Activated T-cell treated with anti-CD3 and anti-CD28 coated beads, Interleukin-2, amount 50 U/mL, for 4 hours (primary cell): Measurements from ENCODE around the gene LITAFD. TPM values are rescaled to one million over a fixed set of nuclear protein-coding genes. Genes with fewer than 3 reads are reported as not detected.
A peak's percentile ranks its signal among the peaks of the same experiment; 100 is the strongest.
"Not testable (repeated sequence)": the region's sequence is repeated elsewhere in the genome, so short reads cannot be mapped to it uniquely, and the experiment has no call there.

ENCODE experiments used
- ATAC-seq, 2 donors: fragments of 200-7000 bp; cut with Tn5 transposase; one replicate each; pipeline ENCODE4 v1.10.0; 2021
- DNase-seq: peaks from one replicate; pipeline ENCODE4 v3.0.0-alpha.2; 2020
- H3K27me3 Mint-ChIP-seq: one replicate; pipeline ENCODE4 v1.8.0; 2021; ENCODE audit warnings: low read depth, mixed read lengths
- H3K36me3 Mint-ChIP-seq: one replicate; pipeline ENCODE4 v1.8.0; 2022; ENCODE audit warnings: mixed read lengths; ENCODE audit not compliant: insufficient read depth
- H3K4me1 Mint-ChIP-seq: one replicate; pipeline ENCODE4 v1.8.0; 2021; ENCODE audit warnings: low read depth, mixed read lengths
- H3K4me3 Mint-ChIP-seq: one replicate; pipeline ENCODE4 v1.8.0; 2021; ENCODE audit warnings: mild to moderate bottlenecking, moderate library complexity, mixed read lengths
- H3K9me3 Mint-ChIP-seq: one replicate; pipeline ENCODE4 v1.8.0; 2021; ENCODE audit warnings: mixed read lengths
- total RNA-seq, 3 donors: library from RNA; stranded (reverse); gene quantifications; one replicate each; pipeline ENCODE4 v1.2.1, GENCODE V29; 2021

LITAFD gene
- total RNA-seq, 3 donors from 2014 or later: not detected

DNA sequence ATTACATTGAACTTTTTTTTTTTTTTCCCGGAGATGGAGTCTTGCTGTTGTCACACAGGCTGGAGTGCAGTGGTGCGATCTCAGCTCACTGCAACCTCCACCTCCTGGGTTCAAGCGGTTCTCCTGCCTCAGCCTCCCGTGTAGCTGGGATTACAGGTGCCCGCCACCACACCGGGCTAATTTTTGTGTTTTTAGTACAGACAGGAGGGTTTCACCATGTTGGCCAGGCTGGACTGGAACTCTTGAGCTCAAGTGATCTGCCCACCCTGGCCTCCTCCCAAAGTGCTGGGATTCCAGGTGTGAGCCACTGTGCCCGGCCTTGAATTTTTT is 8.3 kb upstream of the LITAFD start:
- H3K4me3 Mint-ChIP-seq, H3K9me3 Mint-ChIP-seq, H3K27me3 Mint-ChIP-seq, H3K36me3 Mint-ChIP-seq, ATAC-seq, DNase-seq: not testable (repeated sequence)
- peaks cover 27% of the 10 kb centered on the region for H3K4me1 Mint-ChIP-seq

DNA sequence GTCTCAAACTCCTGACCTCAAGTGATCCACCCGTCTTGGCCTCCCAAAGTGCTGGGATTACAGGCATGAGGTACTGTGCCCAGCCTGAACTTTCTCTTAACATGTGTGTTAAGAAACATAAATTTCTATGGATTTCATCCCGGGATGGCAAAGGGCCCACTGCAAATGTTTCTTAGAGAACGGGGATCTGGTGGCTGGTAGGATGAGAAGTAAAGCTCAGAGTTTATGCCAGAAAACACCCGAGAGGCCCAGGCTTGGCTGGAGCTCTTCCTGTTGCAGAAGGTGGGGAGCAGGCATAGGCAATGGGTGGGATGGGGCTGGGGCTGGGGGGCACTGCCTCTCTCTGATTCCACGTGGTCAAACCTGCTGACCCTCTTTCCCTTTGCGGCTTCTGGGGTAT is 7.8 kb upstream of the LITAFD start:
- ATAC-seq (no peak), DNase-seq (no peak)
- Mint-ChIP-seq H3K27me3 (no peaks in the 10 kb centered on the region), H3K36me3 (no peaks in the 10 kb centered on the region), H3K4me1 (peaks cover 24% of the 10 kb centered on the region), H3K9me3 (no peaks in the 10 kb centered on the region), H3K4me3 (no peak overlapping the region)

GRCh38 chr16:8875317-8875716 is 6.8 kb upstream of the LITAFD start:
- DNase-seq, H3K36me3 Mint-ChIP-seq, H3K9me3 Mint-ChIP-seq, H3K27me3 Mint-ChIP-seq, H3K4me3 Mint-ChIP-seq, ATAC-seq: not testable (repeated sequence)
- H3K4me1 Mint-ChIP-seq: peaks cover 21% of the 10 kb centered on the region

DNA sequence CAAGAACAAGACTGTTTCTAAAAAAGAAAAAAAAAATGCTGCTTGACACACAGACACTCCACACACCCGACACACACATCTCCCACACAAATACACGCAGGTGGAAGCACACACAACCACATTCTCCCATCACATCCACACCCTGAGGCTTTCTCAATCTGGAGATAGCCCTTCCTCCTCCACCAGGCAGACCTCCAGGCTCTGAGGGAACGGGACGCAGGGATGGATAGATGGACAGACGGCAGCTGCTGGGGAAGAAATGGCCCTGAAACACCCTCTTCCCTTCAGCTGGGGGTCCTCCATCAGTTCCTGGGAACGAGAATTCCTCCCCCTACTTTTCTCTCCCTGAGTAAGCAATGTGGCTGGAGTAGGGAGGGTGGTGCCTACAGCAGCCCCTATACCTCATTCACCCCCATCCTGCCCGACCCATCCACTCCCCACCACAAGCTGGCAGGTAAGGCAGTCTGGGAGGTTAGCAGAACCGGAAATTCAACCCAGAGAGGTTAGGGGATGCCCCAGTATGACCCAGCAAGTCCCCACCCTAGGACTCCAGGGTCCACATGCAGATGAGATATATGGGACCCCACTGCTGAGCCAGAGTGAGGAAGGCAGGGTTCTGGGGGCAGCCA is 4.1 kb upstream of the LITAFD start:
- ATAC-seq (no peak), DNase-seq (no peak)
- Mint-ChIP-seq H3K4me1 (peaks cover 12% of the 10 kb centered on the region), H3K4me3 (no peak overlapping the region), H3K9me3 (no peaks in the 10 kb centered on the region), H3K27me3 (no peaks in the 10 kb centered on the region), H3K36me3 (no peaks in the 10 kb centered on the region)

GRCh38 chr16:8878523-8878911 is 3.6 kb upstream of the LITAFD start:
- no peak for ATAC-seq
- Mint-ChIP-seq H3K4me1 (peaks cover 12% of the 10 kb centered on the region), H3K36me3 (no peaks in the 10 kb centered on the region), H3K4me3 (no peak overlapping the region), H3K27me3 (peaks cover 5% of the 10 kb centered on the region), H3K9me3 (no peaks in the 10 kb centered on the region)
- no peak for DNase-seq

DNA sequence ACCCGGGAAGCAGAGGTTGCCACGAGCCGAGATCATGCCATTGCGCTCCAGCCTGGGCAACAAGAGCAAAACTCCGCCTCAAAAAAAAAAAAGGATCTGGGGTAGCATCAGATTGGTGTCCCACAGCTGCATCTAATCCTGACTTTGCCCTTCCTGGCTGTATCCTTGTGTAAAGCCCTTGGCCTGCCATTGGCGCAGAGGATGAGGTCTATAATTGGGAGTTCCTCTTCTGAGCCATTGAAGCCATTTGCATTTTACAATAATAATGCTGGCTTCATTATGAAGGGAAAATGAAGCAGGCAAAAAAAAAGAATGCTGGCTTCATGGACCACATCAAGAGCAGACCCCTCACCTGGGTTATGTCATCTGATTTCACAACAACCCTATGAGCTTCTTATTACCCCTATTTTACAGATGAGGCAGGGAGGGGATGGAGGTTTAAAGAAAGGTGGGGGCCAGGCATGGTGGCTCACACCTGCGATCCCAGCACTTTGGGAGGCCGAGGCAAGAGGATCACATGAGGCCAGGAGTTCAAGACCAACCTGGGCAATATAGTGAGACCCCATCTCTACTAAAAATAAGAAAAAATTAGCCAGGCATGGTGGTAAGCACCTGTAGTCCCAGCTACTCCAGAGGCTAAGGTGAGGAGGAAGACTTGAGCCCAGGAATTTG is 1.2 kb upstream of the LITAFD start:
- ATAC-seq: no peak
- no peak for DNase-seq
- Mint-ChIP-seq H3K9me3 (no peaks in the 10 kb centered on the region), H3K27me3 (peaks cover 9% of the 10 kb centered on the region), H3K36me3 (no peaks in the 10 kb centered on the region), H3K4me3 (no peak overlapping the region), H3K4me1 (peaks cover 10% of the 10 kb centered on the region)

GRCh38 chr16:8882725-8883377 is 700 bp downstream of the LITAFD start:
- DNase-seq: no peak
- no peaks in the 10 kb centered on the region for H3K9me3 Mint-ChIP-seq
- no peaks in the 10 kb centered on the region for H3K36me3 Mint-ChIP-seq
- no peak overlapping the region for H3K4me3 Mint-ChIP-seq
- peaks cover 18% of the 10 kb centered on the region for H3K4me1 Mint-ChIP-seq
- no peak for ATAC-seq
- H3K27me3 Mint-ChIP-seq: peaks cover 9% of the 10 kb centered on the region

DNA sequence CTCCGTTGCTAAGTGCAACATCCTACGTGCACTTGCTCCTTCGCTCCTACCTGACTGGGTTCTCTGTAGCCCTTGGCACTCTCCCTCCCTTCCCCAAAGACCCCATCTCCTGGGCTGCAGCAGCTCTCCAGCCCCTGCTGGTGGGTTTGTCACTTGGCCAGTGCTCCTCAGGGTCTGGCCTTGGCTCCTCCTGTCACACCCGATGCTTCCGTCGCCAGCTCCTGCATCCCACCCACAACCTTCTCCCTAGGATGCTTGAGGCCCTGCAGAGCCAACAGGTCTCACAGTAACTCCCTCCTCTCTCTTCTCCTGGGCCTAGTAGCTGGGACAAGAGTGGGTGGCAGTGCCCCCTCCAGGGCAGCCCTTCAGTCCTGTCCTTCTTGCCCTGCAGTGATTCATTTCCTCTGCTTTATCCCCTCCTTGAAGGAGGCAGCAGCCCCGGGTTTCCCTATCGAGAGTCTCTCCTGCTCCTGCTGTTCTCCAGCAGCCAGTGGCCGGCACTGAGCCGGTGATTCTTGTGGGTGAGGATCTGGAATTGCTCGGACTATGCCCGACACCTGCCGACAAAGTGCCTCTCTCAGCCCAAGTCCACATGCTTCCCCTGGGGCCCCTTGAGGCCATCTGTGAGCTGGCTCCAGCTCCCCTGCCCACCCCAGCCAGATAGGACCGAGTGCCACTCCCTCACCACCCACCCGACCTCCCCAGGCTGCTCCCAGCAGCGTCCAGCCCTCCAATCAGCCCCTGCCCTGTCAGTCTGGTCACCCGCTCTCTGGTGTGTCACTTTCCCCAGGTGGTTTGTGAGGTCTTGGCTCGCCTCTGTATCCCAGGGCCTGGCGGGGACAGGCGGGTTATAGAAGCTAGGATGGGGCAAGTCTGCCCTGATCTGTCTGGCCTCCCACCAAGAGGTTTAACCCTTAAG is 3.8 kb downstream of the LITAFD start:
- Mint-ChIP-seq H3K4me3 (no peak overlapping the region), H3K9me3 (no peaks in the 10 kb centered on the region), H3K36me3 (peaks cover 7% of the 10 kb centered on the region), H3K27me3 (peaks cover 9% of the 10 kb centered on the region), H3K4me1 (peaks cover 18% of the 10 kb centered on the region)
- DNase-seq: no peak
- ATAC-seq: peak; percentile 10 to 26

DNA sequence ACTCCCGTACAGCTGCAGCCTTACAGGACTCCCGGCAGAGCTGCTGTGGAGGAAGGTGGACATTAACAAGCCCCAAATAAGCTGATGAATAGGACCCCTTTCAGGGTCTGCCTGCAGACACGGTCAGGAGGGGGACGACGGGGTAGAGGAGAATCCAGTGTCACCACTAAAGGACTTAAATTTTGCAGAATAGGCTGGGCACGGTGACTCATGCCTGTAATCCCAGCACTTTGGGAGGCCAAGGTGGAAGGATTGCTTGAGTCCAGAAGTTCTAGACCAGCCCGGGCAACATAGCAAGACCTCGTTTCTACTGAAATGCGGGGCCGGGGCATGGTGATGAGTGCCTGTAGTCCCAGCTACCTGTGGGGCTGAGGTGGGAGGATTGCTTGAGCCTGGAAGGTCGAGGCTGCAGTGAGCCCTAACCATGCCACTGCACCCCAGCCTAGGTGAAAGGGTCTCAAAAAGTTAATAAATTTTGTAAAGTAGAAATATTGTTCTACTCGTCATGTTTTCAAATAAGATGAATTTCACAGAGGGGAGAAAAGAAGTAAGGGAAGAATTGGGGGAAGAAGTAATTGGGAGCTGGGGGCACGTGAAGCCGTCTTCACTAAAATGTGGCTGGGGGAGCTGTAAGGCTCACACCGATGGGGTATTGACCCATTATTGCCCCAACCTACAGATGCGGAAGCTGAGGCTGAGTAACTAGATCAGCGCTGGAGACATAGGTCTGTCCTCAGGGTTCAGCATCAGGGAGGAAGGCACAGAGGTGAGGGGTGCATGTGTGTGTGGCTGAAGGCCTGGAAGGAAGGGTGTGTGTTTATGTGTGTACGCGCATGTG is 4.7 kb downstream of the LITAFD start:
- no peak for DNase-seq
- peaks cover 26% of the 10 kb centered on the region for H3K4me1 Mint-ChIP-seq
- no peak overlapping the region for H3K4me3 Mint-ChIP-seq
- no peaks in the 10 kb centered on the region for H3K9me3 Mint-ChIP-seq
- peaks cover 16% of the 10 kb centered on the region for H3K36me3 Mint-ChIP-seq
- peaks cover 9% of the 10 kb centered on the region for H3K27me3 Mint-ChIP-seq
- no peak for ATAC-seq

DNA sequence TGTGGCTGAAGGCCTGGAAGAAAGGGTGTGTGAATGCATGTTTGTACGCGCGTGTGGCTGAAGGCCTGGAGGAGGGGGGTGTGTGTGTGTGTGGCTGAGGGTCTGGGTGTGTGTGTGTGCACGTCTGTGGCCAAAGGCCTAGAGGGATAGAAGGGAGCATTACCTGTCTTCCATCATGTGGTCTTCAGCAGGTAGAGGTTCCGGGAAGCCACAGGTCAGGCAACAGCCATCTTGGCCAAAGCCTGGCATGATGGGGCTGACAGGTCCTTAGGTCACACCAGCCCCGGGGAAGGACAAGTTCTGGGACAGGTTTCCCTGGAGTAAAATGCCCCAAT is 5.2 kb downstream of the LITAFD start:
- peaks cover 9% of the 10 kb centered on the region for H3K27me3 Mint-ChIP-seq
- ATAC-seq (no peak), DNase-seq (no peak)
- H3K4me3 Mint-ChIP-seq: no peak overlapping the region
- peaks cover 32% of the 10 kb centered on the region for H3K4me1 Mint-ChIP-seq
- peaks cover 21% of the 10 kb centered on the region for H3K36me3 Mint-ChIP-seq
- no peaks in the 10 kb centered on the region for H3K9me3 Mint-ChIP-seq

DNA sequence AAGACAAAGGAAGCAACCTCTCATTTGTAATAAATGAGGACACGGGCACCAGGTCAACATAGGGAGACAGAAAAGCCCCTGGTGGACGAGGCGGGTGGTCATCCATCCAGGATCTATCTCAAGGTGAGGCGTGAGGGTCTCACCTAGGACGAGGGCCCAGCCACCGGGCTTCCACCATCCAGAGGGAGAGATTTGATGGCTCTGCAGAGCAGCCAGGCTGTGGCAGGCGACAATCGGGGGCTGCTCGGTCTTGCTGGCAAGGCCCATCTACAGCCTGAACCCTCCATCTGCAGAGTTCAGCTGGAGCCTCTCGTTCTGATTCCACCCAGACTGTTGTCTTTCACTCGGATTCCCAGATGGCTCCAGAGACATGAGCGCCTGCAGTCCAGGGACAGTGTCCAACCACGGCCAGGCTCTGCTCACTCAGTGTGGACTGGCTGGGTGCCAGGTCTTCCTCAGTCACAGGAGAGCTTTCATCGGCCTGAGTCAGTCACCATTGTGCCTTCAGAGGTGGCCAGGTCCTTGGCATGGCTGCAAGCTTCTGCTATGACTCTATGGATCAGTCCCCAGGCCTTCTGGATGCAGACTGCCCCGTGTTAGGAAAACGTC is 5.9 kb downstream of the LITAFD start:
- no peaks in the 10 kb centered on the region for H3K9me3 Mint-ChIP-seq
- no peak overlapping the region for H3K4me3 Mint-ChIP-seq
- peaks cover 37% of the 10 kb centered on the region for H3K4me1 Mint-ChIP-seq
- peaks cover 9% of the 10 kb centered on the region for H3K27me3 Mint-ChIP-seq
- ATAC-seq (no peak), DNase-seq (no peak)
- peaks cover 26% of the 10 kb centered on the region for H3K36me3 Mint-ChIP-seq

DNA sequence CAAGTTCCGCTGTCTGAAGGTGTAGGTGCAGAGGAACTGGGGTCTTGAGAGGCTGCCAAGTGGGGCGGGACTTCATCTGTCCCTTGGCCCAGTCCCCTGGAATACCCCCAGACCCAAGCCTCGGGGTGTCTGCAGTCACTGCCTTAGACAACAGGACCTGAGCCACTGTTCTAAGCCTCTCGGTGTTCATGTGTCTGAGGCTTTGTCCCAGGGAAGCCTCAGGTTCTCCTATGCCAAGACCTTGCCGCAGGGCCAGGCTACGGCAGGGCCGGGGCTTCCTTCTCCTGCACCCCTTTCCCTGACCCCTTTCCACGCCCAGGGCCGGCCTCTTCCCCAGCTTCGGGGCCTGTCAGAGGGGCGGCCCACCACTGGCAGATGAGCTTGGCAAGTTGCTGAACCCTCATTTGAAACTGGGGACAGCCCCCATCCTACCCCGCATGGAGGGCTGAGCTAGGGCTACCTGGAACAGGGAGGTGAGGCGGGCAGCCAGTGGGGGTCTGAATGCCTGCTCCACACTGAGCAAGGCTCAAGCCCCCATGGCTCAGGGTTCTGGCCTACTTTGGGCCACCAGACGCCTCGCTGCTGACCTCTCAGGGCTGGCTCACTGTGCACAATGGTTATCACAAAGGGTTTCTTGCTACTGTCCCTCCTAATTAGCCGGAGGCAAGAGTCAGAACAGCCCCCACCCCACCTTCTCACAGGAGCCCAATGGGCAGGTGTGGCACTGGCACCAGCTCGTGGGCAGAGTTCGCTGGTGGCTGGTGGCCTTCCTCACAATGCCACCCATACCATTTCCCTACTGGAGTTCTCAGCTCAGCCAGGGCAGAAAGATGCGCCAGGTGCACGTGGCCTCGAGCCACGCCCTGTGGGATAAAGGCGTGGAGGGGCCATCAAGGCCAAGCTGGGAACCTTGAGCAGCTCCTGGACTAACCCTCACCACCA is 7.1 kb downstream of the LITAFD start:
- Mint-ChIP-seq H3K27me3 (peaks cover 4% of the 10 kb centered on the region), H3K4me1 (peaks cover 40% of the 10 kb centered on the region), H3K9me3 (no peaks in the 10 kb centered on the region), H3K36me3 (peaks cover 32% of the 10 kb centered on the region), H3K4me3 (no peak overlapping the region)
- DNase-seq (no peak), ATAC-seq (no peak)
